Fibroblast of pulmonary artery (primary cell): ENCODE data around the gene TMEM45A.
A peak's percentile ranks its signal among the peaks of the same experiment; 100 is the strongest.
"Not testable (repeated sequence)": the region's sequence is repeated elsewhere in the genome, so short reads cannot be mapped to it uniquely, and the experiment has no call there.

Experiments used
- DNase-seq: peaks from one replicate; pipeline ENCODE4 v3.0.0-alpha.2; 2010; ENCODE audit warnings: low read depth
- H3K4me3 ChIP-seq: replicated peaks from 2 replicates; pipeline ENCODE4 v1.5.1; 2011; ENCODE audit warnings: low read depth, mild to moderate bottlenecking, control low read depth, low read length, moderate library complexity
- TF ChIP-seq, protein P1 (sequence below): IDR thresholded peaks from 2 replicates; pipeline ENCODE4 v1.5.1; 2011; ENCODE audit warnings: mild to moderate bottlenecking, control low read depth, low read length, inconsistent platforms; ENCODE audit errors: missing control alignments

TMEM45A gene, protein sequence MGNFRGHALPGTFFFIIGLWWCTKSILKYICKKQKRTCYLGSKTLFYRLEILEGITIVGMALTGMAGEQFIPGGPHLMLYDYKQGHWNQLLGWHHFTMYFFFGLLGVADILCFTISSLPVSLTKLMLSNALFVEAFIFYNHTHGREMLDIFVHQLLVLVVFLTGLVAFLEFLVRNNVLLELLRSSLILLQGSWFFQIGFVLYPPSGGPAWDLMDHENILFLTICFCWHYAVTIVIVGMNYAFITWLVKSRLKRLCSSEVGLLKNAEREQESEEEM

DNA sequence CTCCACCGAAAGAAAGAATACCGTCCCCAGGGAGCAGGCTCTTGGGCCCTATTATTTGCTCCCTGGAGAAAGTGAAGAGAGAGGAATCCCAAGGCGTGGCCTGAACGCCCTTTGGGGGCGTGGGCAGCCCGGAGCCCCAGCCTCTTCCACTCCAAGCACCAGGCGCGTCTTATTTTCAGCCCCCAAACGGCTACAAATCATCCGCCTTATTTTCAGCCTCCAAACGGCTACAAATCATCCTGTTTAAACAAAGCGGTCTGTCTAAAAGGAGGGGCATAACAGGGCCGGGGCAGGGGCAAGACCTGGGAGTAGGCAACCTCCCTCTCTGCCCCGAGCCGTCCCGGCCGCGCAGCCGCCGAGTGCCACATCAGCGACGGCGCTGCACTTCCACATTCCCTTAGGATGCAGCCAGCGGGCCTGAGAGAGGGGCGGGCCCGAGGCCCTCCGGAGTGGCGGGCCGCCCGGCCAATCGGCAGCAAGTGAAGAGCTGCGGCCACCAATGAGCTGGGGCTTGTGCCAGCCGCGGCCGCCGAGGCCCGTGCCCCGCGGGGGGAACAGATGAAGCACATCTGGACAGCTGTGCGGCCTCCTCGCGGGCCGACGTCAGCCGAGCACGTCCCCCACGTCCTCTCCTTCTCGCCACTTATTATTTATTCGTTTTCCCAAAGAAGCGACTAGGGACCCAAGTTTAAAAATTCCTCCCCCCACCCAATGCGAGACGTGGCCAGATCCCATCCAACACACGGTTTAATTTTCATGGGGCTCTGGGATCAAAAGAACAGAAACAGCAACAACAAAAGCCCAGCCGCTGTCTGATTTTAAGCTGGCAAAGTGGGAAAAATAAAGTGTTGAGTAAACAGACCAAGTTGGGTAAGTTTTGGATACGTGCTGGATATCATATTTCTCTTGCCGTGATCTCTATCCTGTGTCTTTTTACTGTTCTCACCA, at the start of gene TMEM45A:
Gene TMEM45A (plus strand): TSS at position 561 of the 948 bp plus-strand sequence. CDS start 62,593 bp downstream, outside the sequence.
- TF ChIP-seq, protein P1, sequence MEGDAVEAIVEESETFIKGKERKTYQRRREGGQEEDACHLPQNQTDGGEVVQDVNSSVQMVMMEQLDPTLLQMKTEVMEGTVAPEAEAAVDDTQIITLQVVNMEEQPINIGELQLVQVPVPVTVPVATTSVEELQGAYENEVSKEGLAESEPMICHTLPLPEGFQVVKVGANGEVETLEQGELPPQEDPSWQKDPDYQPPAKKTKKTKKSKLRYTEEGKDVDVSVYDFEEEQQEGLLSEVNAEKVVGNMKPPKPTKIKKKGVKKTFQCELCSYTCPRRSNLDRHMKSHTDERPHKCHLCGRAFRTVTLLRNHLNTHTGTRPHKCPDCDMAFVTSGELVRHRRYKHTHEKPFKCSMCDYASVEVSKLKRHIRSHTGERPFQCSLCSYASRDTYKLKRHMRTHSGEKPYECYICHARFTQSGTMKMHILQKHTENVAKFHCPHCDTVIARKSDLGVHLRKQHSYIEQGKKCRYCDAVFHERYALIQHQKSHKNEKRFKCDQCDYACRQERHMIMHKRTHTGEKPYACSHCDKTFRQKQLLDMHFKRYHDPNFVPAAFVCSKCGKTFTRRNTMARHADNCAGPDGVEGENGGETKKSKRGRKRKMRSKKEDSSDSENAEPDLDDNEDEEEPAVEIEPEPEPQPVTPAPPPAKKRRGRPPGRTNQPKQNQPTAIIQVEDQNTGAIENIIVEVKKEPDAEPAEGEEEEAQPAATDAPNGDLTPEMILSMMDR, result no peak
- DNase-seq, result peak; percentile 96
- H3K4me3 ChIP-seq, result peak within 1 kb of the TSS; percentile 62

DNA sequence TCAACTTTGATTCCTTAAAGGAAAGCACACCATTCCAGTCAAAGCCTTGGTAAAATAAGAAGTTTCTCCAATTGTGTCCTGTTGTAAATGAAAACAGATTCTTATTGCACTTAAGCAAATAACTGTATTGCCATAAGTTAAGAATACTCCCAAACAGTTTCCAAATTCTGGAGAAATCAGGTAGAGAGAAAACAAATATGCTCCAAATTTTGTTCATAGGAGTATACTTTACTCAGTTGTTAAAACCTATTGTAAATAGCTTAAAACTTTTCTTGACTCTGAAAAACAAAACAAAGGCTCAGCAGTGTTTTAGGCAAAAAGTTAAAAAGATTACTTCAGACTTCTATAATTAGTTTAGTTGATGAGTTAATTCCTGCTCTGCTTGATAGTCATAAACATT, 48.7 kb upstream of the TMEM45A start:
- H3K4me3 ChIP-seq, result no peak overlapping the region
- DNase-seq, result no peak
- TF ChIP-seq, protein P1, result no peak

DNA sequence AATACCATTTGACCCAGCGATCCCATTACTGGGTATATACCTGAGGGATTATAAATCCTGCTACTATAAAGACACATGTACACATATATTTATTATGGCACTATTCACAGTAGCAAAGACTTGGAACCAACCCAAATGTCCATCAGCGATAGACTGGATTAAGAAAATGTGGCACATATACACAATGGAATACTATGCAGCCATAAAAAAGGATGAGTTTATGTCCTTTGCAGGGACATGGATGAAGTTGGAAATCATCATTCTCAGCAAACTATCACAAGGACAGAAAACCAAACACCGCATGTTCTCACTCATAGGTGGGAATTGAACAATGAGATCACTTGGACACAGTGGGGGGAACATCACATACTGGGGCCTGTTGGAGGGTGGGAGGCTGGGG, 45.4 kb upstream of the TMEM45A start:
- DNase-seq, H3K4me3 ChIP-seq: not testable (repeated sequence)

DNA sequence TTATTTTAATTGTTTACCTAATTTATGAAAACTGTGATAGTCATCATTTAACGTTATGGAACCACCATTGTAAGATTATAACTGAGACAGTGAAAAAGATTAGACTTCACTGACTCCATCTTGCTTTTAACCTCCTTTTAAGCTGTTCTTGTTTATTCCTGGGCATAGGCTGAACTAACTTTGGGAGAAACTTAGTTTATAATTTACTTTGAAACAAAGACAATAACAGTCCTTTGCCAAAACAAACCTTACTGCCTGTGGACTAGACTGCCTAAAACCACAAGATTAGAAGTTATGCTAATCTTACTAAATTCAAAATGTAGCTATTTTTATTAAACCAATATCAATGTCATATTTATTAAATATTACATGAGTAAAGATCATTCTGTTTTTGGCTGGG, 44.3 kb upstream of the TMEM45A start:
- H3K4me3 ChIP-seq, result no peak overlapping the region
- TF ChIP-seq, protein P1, result no peak
- DNase-seq, result no peak

DNA sequence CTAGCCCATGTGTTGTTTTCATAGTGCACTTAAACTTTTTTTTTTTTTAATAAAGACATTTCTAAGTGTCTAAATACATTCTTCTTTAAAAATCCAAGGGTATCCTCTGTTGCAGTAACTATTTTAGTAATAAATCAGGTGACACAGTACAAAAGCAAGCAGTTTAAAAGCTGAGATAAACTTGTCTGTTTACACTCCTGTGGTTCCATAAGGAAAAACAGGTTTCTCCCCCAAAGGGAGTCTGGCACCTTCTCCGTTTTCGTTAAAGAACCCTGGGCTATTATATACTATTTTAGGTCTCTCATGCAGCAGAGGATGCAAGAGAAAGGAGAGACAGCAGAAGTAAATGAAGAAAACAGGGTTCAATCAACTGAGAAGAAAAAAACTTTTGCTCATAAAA, 43.2 kb upstream of the TMEM45A start:
- TF ChIP-seq, protein P1, result no peak
- H3K4me3 ChIP-seq, result no peak overlapping the region
- DNase-seq, result no peak

DNA sequence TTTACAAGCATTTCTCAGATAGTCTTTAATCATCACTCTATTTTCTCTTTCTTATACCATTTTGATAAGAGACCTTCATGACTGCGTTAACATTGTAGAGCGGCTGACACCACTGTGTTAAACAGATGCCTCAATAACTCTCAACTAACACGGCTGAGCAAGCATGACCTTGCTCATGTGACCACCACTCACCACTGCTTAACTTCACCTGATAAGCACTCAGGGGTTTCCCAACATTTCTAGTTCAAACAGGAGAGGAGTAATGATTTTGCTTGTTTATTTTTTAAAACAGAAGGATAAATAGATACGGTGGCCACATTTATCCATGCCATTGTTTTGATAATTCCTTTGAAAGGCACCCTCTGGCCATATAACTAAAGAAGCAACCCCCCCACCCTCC, 37.7 kb upstream of the TMEM45A start:
- DNase-seq, result no peak
- H3K4me3 ChIP-seq, result no peak overlapping the region
- TF ChIP-seq, protein P1, result no peak

DNA sequence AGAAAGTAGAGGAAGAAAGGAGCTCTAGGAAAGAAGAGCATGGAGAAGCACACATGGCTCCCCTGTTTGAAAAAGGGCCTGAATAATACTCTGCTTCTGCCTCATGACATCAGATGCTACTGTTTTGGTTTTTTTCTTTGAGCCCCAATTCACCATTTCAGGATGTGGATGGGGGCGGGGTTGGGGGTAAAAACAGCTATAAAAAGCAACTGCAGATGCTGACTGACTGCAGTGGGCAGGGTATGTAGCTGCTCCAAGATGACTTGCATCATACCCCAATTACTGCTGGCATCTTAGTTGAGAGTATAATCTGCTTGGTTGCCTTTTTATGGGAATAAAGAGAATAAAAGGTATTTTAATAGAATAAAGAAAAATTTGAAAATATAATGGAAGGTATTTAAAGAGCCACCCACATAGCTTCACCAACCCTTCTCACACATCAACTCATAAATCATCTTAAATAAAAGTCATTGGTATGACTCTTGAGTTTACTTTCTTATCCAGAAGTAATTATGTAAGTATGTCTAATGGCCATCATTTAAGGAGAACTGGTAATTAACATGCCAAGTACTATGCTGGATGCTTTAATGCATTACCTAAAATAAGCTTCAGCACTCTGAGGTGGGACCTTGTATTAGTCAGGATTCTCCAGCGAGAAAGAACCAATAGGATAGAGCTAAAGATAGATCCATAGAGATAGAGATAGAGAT, 36.4 kb upstream of the TMEM45A start:
- no peak overlapping the region for H3K4me3 ChIP-seq
- TF ChIP-seq, protein P1, result no peak
- no peak for DNase-seq
